HL-60 (cell line): ENCODE data around the gene CST8.

Experiments used
- CTCF ChIP-seq: IDR thresholded peaks from one replicate; pipeline ENCODE4 v1.5.1; 2011; ENCODE audit warnings: low read length, control low read depth, inconsistent platforms; ENCODE audit not compliant: insufficient read depth
- POLR2AphosphoS5 ChIP-seq: IDR thresholded peaks from 2 replicates; pipeline ENCODE4 v1.6.1; 2012; ENCODE audit warnings: low read depth
- REST ChIP-seq: IDR thresholded peaks from 2 replicates; pipeline ENCODE4 v1.6.1; 2012; ENCODE audit warnings: low read depth; ENCODE audit not compliant: insufficient replicate concordance
- SPI1 ChIP-seq: IDR thresholded peaks from 2 replicates; pipeline ENCODE4 v1.6.1; 2012; ENCODE audit warnings: low read depth, mild to moderate bottlenecking, borderline replicate concordance

- TF ChIP-seq CTCF, result no peak
- no peak for TF ChIP-seq POLR2AphosphoS5
- TF ChIP-seq SPI1, result no peak
- TF ChIP-seq REST, result no peak
These were observed 22.2 kb downstream of the CST8 start for GRCh38 chr20:23513164-23513563.
